GM12892 (cell line): ENCODE measurements around the gene PRMT2.

Source experiments
- POLR2A ChIP-seq: IDR thresholded peaks from 2 replicates; pipeline ENCODE4 v1.6.1; 2011; ENCODE audit warnings: low read depth, low read length, control low read depth
- POLR2AphosphoS5 ChIP-seq: IDR thresholded peaks from 2 replicates; pipeline ENCODE4 v1.6.1; 2011; ENCODE audit warnings: low read depth, low read length, control low read depth

GRCh38 chr21:46618738-46619379 is 16.6 kb upstream of the PRMT2 start:
- TF ChIP-seq POLR2A (no peak), POLR2AphosphoS5 (no peak)
